ENCODE measurements around the gene BORA.

BORA gene

DNA sequence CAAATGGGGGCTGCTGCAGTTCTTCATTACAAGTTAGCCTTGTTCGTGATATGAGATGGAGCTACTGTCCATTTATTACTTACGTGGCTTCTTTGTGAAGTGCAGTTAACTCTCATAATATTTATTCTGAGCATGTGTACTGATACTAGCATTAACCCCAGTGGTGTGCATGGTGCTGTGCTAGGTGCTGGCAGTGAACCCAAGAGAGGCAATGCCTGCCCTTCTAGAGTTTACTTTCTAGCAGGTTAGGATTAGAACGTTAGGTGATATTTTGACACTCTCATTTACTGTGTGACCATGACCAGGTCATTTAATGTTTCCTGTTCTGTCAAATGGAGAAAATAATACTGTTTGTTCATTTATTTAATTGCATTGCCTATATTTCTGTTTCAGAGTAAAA is 71.1 kb downstream of the BORA start:
- no peak overlapping the region for H3K27ac ChIP-seq (ENCODE audit: poor library complexity, severe bottlenecking)
- H3K9me3 ChIP-seq (ENCODE audit: severe bottlenecking) = no peaks in the 10 kb centered on the region
- TF ChIP-seq, protein P1, sequence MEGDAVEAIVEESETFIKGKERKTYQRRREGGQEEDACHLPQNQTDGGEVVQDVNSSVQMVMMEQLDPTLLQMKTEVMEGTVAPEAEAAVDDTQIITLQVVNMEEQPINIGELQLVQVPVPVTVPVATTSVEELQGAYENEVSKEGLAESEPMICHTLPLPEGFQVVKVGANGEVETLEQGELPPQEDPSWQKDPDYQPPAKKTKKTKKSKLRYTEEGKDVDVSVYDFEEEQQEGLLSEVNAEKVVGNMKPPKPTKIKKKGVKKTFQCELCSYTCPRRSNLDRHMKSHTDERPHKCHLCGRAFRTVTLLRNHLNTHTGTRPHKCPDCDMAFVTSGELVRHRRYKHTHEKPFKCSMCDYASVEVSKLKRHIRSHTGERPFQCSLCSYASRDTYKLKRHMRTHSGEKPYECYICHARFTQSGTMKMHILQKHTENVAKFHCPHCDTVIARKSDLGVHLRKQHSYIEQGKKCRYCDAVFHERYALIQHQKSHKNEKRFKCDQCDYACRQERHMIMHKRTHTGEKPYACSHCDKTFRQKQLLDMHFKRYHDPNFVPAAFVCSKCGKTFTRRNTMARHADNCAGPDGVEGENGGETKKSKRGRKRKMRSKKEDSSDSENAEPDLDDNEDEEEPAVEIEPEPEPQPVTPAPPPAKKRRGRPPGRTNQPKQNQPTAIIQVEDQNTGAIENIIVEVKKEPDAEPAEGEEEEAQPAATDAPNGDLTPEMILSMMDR (IDR thresholded peaks at IDR 0.05; ENCODE audit: poor library complexity, severe bottlenecking) = no peak
- H3K4me3 ChIP-seq (ENCODE audit: severe bottlenecking) = no peak overlapping the region
- peaks cover 45% of the 10 kb centered on the region for H3K36me3 ChIP-seq (ENCODE audit: low read depth)
- H3K27me3 ChIP-seq (ENCODE audit: insufficient read depth, poor library complexity, severe bottlenecking) = no peaks in the 10 kb centered on the region
- ATAC-seq (ENCODE audit: low read depth) (no peak), DNase-seq (ENCODE audit: low spot score) (no peak)
- H3K4me1 ChIP-seq (ENCODE audit: insufficient read depth, poor library complexity, severe bottlenecking) = no peaks in the 10 kb centered on the region

DNA sequence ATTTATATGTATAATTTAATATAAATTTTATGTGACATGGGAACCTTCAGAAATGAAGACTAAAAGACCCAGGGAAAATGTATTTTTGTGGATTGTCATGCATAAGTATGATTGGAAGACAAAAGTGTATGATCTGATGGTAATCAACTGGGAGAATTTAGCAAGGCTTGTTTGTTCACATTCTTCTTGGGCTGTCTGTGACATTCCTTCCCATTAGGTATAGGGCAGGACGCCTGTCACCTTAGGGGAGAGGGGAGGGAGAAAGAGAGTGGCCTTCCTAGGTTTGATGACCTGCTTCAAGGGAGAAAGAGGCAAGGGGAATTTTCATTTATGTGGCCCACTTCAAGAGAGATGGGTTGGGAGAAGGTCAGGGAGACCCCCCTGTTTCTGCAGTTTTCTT is 76.6 kb downstream of the BORA start:
- H3K36me3 ChIP-seq (ENCODE audit: low read depth) = peaks cover 39% of the 10 kb centered on the region
- no peaks in the 10 kb centered on the region for H3K9me3 ChIP-seq (ENCODE audit: severe bottlenecking)
- no peak for DNase-seq (ENCODE audit: low spot score)
- TF ChIP-seq, protein P1 (IDR thresholded peaks at IDR 0.05; ENCODE audit: poor library complexity, severe bottlenecking) = no peak
- no peak overlapping the region for H3K27ac ChIP-seq (ENCODE audit: poor library complexity, severe bottlenecking)
- H3K4me3 ChIP-seq (ENCODE audit: severe bottlenecking) = no peak overlapping the region
- H3K4me1 ChIP-seq (ENCODE audit: insufficient read depth, poor library complexity, severe bottlenecking) = no peaks in the 10 kb centered on the region
- H3K27me3 ChIP-seq (ENCODE audit: insufficient read depth, poor library complexity, severe bottlenecking) = no peaks in the 10 kb centered on the region
- no peak for ATAC-seq (ENCODE audit: low read depth)

All from RWPE2 (cell line).